HG03095 (cell line): ENCODE results near the gene OR2T34.
"Not testable (repeated sequence)": the region's sequence is repeated elsewhere in the genome, so short reads cannot be mapped to it uniquely, and the experiment has no call there.

Experiments
- ATAC-seq: cut with Tn5 transposase; IDR thresholded peaks from one replicate; pipeline ENCODE4 v1.9.1; 2021; ENCODE audit warnings: moderate library complexity; ENCODE audit not compliant: unreplicated experiment

Gene OR2T34

GRCh38 chr1:248565530-248566373 is 8.8 kb downstream of the OR2T34 start:
- peak; percentile 70 for ATAC-seq

- ATAC-seq = not testable (repeated sequence)
These were observed 11.9 kb downstream of the OR2T34 start, which contains the start of gene OR2T29 for GRCh38 chr1:248562672-248563071. TSS of gene OR2T29 (minus strand) at chr1:248562772. CDS start at chr1:248559491, 3,281 bp downstream.

- ATAC-seq = not testable (repeated sequence)
These were observed 23.5 kb downstream of the OR2T34 start for GRCh38 chr1:248551027-248551426.

GRCh38 chr1:248547383-248547782 is 27.2 kb downstream of the OR2T34 start:
- ATAC-seq = not testable (repeated sequence)

GRCh38 chr1:248537449-248537848 is 37.1 kb downstream of the OR2T34 start:
- ATAC-seq = not testable (repeated sequence)
